ENCODE results near the gene SLC9A9. TPM values are rescaled to one million over a fixed set of nuclear protein-coding genes. Genes with fewer than 3 reads are reported as not detected.

Gene SLC9A9
- total and polyA plus RNA-seq, 9 of the 15 experiments (the other 6 are each of a cell fraction or from before 2014, with no cell fraction given), result 0.03 to 0.13 TPM; not detected in 7

GRCh38 chr3:143672396-143673165 lies 175.7 kb downstream of the SLC9A9 start:
- ATAC-seq (no peak), DNase-seq (ENCODE audit: extremely low read depth in 1 of 4, low spot score in 3 of 4) (no peak), FAIRE-seq (no peak)
- H3K4me2 ChIP-seq (ENCODE audit: insufficient read depth, low read length), result no peak overlapping the region
- WGBS (ENCODE audit: insufficient coverage, low coverage, missing lambda C conversion rate), result 2% methylated on average over 3 of the region's 3 CpGs
- no TSS peak for BruUV-seq (replicated peaks)
- H3K4me3 ChIP-seq, result no peak overlapping the region
- H3K79me2 ChIP-seq (ENCODE audit: control insufficient read depth, insufficient read depth, low read length), result no peaks in the 10 kb centered on the region
- peak; percentile 75 for TF ChIP-seq RFX1 (IDR thresholded peaks at IDR 0.05)
- TF ChIP-seq ZNF75A (CRISPR knock-in tag; IDR thresholded peaks at IDR 0.05), result no peak
- peaks cover 0 to 3% of the 10 kb centered on the region in 2 experiments; a peak in 1 of 5 replicates for H3K27me3 ChIP-seq (ENCODE audit: control insufficient read depth in 2 of 2, insufficient read depth in 2 of 2, low read length in 2 of 2)
- no peak overlapping the region for H3K9ac ChIP-seq (ENCODE audit: insufficient read depth in 1 of 2, low read depth in 2 of 2, low read length in 2 of 2)
- no peaks in the 10 kb centered on the region for H4K20me1 ChIP-seq (replicated peaks; ENCODE audit: control insufficient read depth, insufficient read depth, low read length)
- H3K9me3 ChIP-seq (replicated peaks; ENCODE audit: control insufficient read depth, insufficient read depth, low read depth, low read length), result no peaks in the 10 kb centered on the region
- H3K27ac ChIP-seq (ENCODE audit: extremely low read depth, low read depth, low read length), result no peak overlapping the region
- H3K36me3 ChIP-seq (ENCODE audit: control insufficient read depth, insufficient read depth, low read length), result no peaks in the 10 kb centered on the region
- H3K9me1 ChIP-seq (ENCODE audit: control insufficient read depth, insufficient read depth, low read length), result no peaks in the 10 kb centered on the region
- ChIA-PET CTCF (ENCODE audit: low intra/inter-chr PET ratio) (no interaction called here), POLR2A (no interaction called here)
- in situ Hi-C loops (cut with MboI) (no loop called here), intact Hi-C loops (cut with micrococcal nuclease) (loop anchor here (5.0 kb wide), 1 partner anchor 605 kb away; no protein-coding TSS in a partner anchor)
- H2AFZ ChIP-seq (ENCODE audit: low read depth, low read length), result no peak overlapping the region
- no peaks in the 10 kb centered on the region for H3K4me1 ChIP-seq (replicated peaks in 1 of 2; ENCODE audit: control insufficient read depth in 2 of 2, insufficient read depth in 2 of 2, low read length in 2 of 2)

GRCh38 chr3:143671626-143672025 lies 176.6 kb downstream of the SLC9A9 start:
- in situ Hi-C loops (cut with MboI), result no loop called here
- H2AFZ ChIP-seq (ENCODE audit: low read depth, low read length), result no peak overlapping the region
- CTCF ChIA-PET (ENCODE audit: low intra/inter-chr PET ratio), result no interaction called here
- TF ChIP-seq MYBL2 (IDR thresholded peaks at IDR 0.05; ENCODE audit: low read depth) (no peak), MYBL2 (CRISPR knock-in tag; IDR thresholded peaks at IDR 0.05; ENCODE audit: borderline replicate concordance) (no peak), SNRNP70 (optimal IDR thresholded peaks at IDR 0.05; ENCODE audit: low read depth, low read length) (no peak), FOXO4 (CRISPR knock-in tag; IDR thresholded peaks at IDR 0.05) (no peak), ZNF589 (CRISPR knock-in tag; IDR thresholded peaks at IDR 0.05; ENCODE audit: low read depth) (no peak), AFF4 (CRISPR knock-in tag; IDR thresholded peaks at IDR 0.05) (no peak)

More at GRCh38 chr3:143671626-143672025, 176.6 kb downstream of the SLC9A9 start:
- H3K4me1 ChIP-seq (replicated peaks in 1 of 2; ENCODE audit: control insufficient read depth in 2 of 2, insufficient read depth in 2 of 2, low read length in 2 of 2), result no peaks in the 10 kb centered on the region
- no peaks in the 10 kb centered on the region for H3K79me2 ChIP-seq (ENCODE audit: control insufficient read depth, insufficient read depth, low read length)
- H3K9me3 ChIP-seq (replicated peaks; ENCODE audit: control insufficient read depth, insufficient read depth, low read depth, low read length), result no peaks in the 10 kb centered on the region
- no peak overlapping the region for H3K9ac ChIP-seq (ENCODE audit: insufficient read depth in 1 of 2, low read depth in 2 of 2, low read length in 2 of 2)
- no peak overlapping the region for H3K27ac ChIP-seq (ENCODE audit: extremely low read depth, low read depth, low read length)
- no peaks in the 10 kb centered on the region for H3K9me1 ChIP-seq (ENCODE audit: control insufficient read depth, insufficient read depth, low read length)
- peaks cover 0 to 3% of the 10 kb centered on the region in 2 experiments; a peak in 1 of 5 replicates for H3K27me3 ChIP-seq (ENCODE audit: control insufficient read depth in 2 of 2, insufficient read depth in 2 of 2, low read length in 2 of 2)
- no peaks in the 10 kb centered on the region for H4K20me1 ChIP-seq (replicated peaks; ENCODE audit: control insufficient read depth, insufficient read depth, low read length)
- H3K4me2 ChIP-seq (ENCODE audit: insufficient read depth, low read length), result no peak overlapping the region
- intact Hi-C loops (cut with micrococcal nuclease), result loop anchor here (5.0 kb wide), 1 partner anchor 604 kb away; no protein-coding TSS in a partner anchor
- POLR2A ChIA-PET, result interaction anchor here (0.8 kb wide), 1 partner anchor 594 kb away, joined by 3 read pairs; no protein-coding TSS in a partner anchor
- H3K4me3 ChIP-seq, result no peak overlapping the region
- H3K36me3 ChIP-seq (ENCODE audit: control insufficient read depth, insufficient read depth, low read length), result no peaks in the 10 kb centered on the region
- FAIRE-seq (no peak), DNase-seq (ENCODE audit: extremely low read depth in 1 of 4, low spot score in 3 of 4) (no peak), ATAC-seq (no peak)
- WGBS (ENCODE audit: insufficient coverage, low coverage, missing lambda C conversion rate), result 0% methylated on average over 1 of the region's 1 CpG
- BruUV-seq (replicated peaks), result no TSS peak
